ENCODE results near the gene SLC39A1.
A peak's percentile ranks its signal among the peaks of the same experiment; 100 is the strongest.

The SLC39A1 gene

GRCh38 chr1:153934746-153935145 is 28.6 kb downstream of the SLC39A1 start:
- no peak overlapping the region for H3K4me3 ChIP-seq (ENCODE audit: low read depth in 1 of 2, low read length in 2 of 2)
- peaks cover 58 to 87% of the 10 kb centered on the region in 2 donors for H3K36me3 ChIP-seq (ENCODE audit: control insufficient read depth in 1 of 2, insufficient read depth in 2 of 2, low read length in 2 of 2)
- no peaks in the 10 kb centered on the region for H3K27me3 ChIP-seq (ENCODE audit: low read depth, low read length)
- no peaks in the 10 kb centered on the region for H3K4me1 ChIP-seq (ENCODE audit: control insufficient read depth in 1 of 2, insufficient read depth in 2 of 2, low read length in 2 of 2)
- H3K27ac ChIP-seq (ENCODE audit: low read length) = no peak overlapping the region
- H3K9me3 ChIP-seq (ENCODE audit: control insufficient read depth in 1 of 2, low read length in 2 of 2) = no peaks in the 10 kb centered on the region

GRCh38 chr1:153933955-153934354 is 29.4 kb downstream of the SLC39A1 start:
- Histone ChIP-seq H3K4me1 (ENCODE audit: control insufficient read depth in 1 of 2, insufficient read depth in 2 of 2, low read length in 2 of 2) (peaks cover 0 to under 1% of the 10 kb centered on the region in 2 donors), H3K4me3 (ENCODE audit: low read depth in 1 of 2, low read length in 2 of 2) (no peak overlapping the region), H3K36me3 (ENCODE audit: control insufficient read depth in 1 of 2, insufficient read depth in 2 of 2, low read length in 2 of 2) (peaks cover 56 to 86% of the 10 kb centered on the region in 2 donors), H3K27me3 (ENCODE audit: low read depth, low read length) (no peaks in the 10 kb centered on the region), H3K27ac (ENCODE audit: low read length) (no peak overlapping the region), H3K9me3 (ENCODE audit: control insufficient read depth in 1 of 2, low read length in 2 of 2) (no peaks in the 10 kb centered on the region)

- H3K27ac ChIP-seq (ENCODE audit: low read length) = no peak overlapping the region
- no peak overlapping the region for H3K4me3 ChIP-seq (ENCODE audit: low read depth in 1 of 2, low read length in 2 of 2)
- H3K27me3 ChIP-seq (ENCODE audit: low read depth, low read length) = no peaks in the 10 kb centered on the region
- H3K9me3 ChIP-seq (ENCODE audit: control insufficient read depth in 1 of 2, low read length in 2 of 2) = no peaks in the 10 kb centered on the region
- H3K36me3 ChIP-seq (ENCODE audit: control insufficient read depth in 1 of 2, insufficient read depth in 2 of 2, low read length in 2 of 2) = peaks cover 56 to 89% of the 10 kb centered on the region in 2 donors
- H3K4me1 ChIP-seq (ENCODE audit: control insufficient read depth in 1 of 2, insufficient read depth in 2 of 2, low read length in 2 of 2) = peaks cover 0 to 4% of the 10 kb centered on the region in 2 donors
Observed at GRCh38 chr1:153933430-153933829, 29.9 kb downstream of the SLC39A1 start.

- Histone ChIP-seq H3K4me1 (ENCODE audit: control insufficient read depth in 1 of 2, insufficient read depth in 2 of 2, low read length in 2 of 2) (peaks cover 0 to 4% of the 10 kb centered on the region in 2 donors), H3K27me3 (ENCODE audit: low read depth, low read length) (no peaks in the 10 kb centered on the region), H3K36me3 (ENCODE audit: control insufficient read depth in 1 of 2, insufficient read depth in 2 of 2, low read length in 2 of 2) (peaks cover 51 to 87% of the 10 kb centered on the region in 2 donors), H3K4me3 (ENCODE audit: low read depth in 1 of 2, low read length in 2 of 2) (no peak overlapping the region), H3K27ac (ENCODE audit: low read length) (no peak overlapping the region), H3K9me3 (ENCODE audit: control insufficient read depth in 1 of 2, low read length in 2 of 2) (no peaks in the 10 kb centered on the region)
Observed at GRCh38 chr1:153932156-153933131, 30.9 kb downstream of the SLC39A1 start.

- peaks cover 31 to 65% of the 10 kb centered on the region in 2 donors for H3K36me3 ChIP-seq (ENCODE audit: control insufficient read depth in 1 of 2, insufficient read depth in 2 of 2, low read length in 2 of 2)
Observed at GRCh38 chr1:153929981-153930948, 33.1 kb downstream of the SLC39A1 start.

GRCh38 chr1:153929426-153929825 is 33.9 kb downstream of the SLC39A1 start:
- Histone ChIP-seq H3K9me3 (ENCODE audit: control insufficient read depth in 1 of 2, low read length in 2 of 2) (no peaks in the 10 kb centered on the region), H3K27ac (ENCODE audit: low read length) (no peak overlapping the region), H3K4me1 (ENCODE audit: control insufficient read depth in 1 of 2, insufficient read depth in 2 of 2, low read length in 2 of 2) (peaks cover 0 to 4% of the 10 kb centered on the region in 2 donors), H3K27me3 (ENCODE audit: low read depth, low read length) (no peaks in the 10 kb centered on the region), H3K36me3 (ENCODE audit: control insufficient read depth in 1 of 2, insufficient read depth in 2 of 2, low read length in 2 of 2) (peaks cover 26 to 56% of the 10 kb centered on the region in 2 donors), H3K4me3 (ENCODE audit: low read depth in 1 of 2, low read length in 2 of 2) (no peak overlapping the region)

More at GRCh38 chr1:153929981-153930948, 33.1 kb downstream of the SLC39A1 start:
- H3K27me3 ChIP-seq (ENCODE audit: low read depth, low read length) = no peaks in the 10 kb centered on the region
- no peaks in the 10 kb centered on the region for H3K9me3 ChIP-seq (ENCODE audit: control insufficient read depth in 1 of 2, low read length in 2 of 2)
- no peak overlapping the region for H3K4me3 ChIP-seq (ENCODE audit: low read depth in 1 of 2, low read length in 2 of 2)
- no peak overlapping the region for H3K27ac ChIP-seq (ENCODE audit: low read length)
- peaks cover 0 to 4% of the 10 kb centered on the region in 2 donors for H3K4me1 ChIP-seq (ENCODE audit: control insufficient read depth in 1 of 2, insufficient read depth in 2 of 2, low read length in 2 of 2)

GRCh38 chr1:153928791-153929341 is 34.5 kb downstream of the SLC39A1 start:
- H3K36me3 ChIP-seq (ENCODE audit: control insufficient read depth in 1 of 2, insufficient read depth in 2 of 2, low read length in 2 of 2) = peaks cover 22 to 51% of the 10 kb centered on the region in 2 donors
- H3K4me1 ChIP-seq (ENCODE audit: control insufficient read depth in 1 of 2, insufficient read depth in 2 of 2, low read length in 2 of 2) = peaks cover 1 to 8% of the 10 kb centered on the region in 2 donors
- H3K4me3 ChIP-seq (ENCODE audit: low read depth in 1 of 2, low read length in 2 of 2) = no peak overlapping the region
- no peaks in the 10 kb centered on the region for H3K9me3 ChIP-seq (ENCODE audit: control insufficient read depth in 1 of 2, low read length in 2 of 2)
- no peaks in the 10 kb centered on the region for H3K27me3 ChIP-seq (ENCODE audit: low read depth, low read length)
- no peak overlapping the region for H3K27ac ChIP-seq (ENCODE audit: low read length)

- no peak overlapping the region for H3K4me3 ChIP-seq (ENCODE audit: low read depth in 1 of 2, low read length in 2 of 2)
- no peaks in the 10 kb centered on the region for H3K9me3 ChIP-seq (ENCODE audit: control insufficient read depth in 1 of 2, low read length in 2 of 2)
- H3K4me1 ChIP-seq (ENCODE audit: control insufficient read depth in 1 of 2, insufficient read depth in 2 of 2, low read length in 2 of 2) = peaks cover 6 to 8% of the 10 kb centered on the region in 2 donors
- no peaks in the 10 kb centered on the region for H3K27me3 ChIP-seq (ENCODE audit: low read depth, low read length)
- H3K27ac ChIP-seq (ENCODE audit: low read length) = no peak overlapping the region
- peaks cover 19 to 45% of the 10 kb centered on the region in 2 donors for H3K36me3 ChIP-seq (ENCODE audit: control insufficient read depth in 1 of 2, insufficient read depth in 2 of 2, low read length in 2 of 2)
Observed at GRCh38 chr1:153928245-153928644, 35.1 kb downstream of the SLC39A1 start.

GRCh38 chr1:153926405-153926804 is 36.9 kb downstream of the SLC39A1 start:
- H3K36me3 ChIP-seq (ENCODE audit: control insufficient read depth in 1 of 2, insufficient read depth in 2 of 2, low read length in 2 of 2) = peaks cover 14 to 30% of the 10 kb centered on the region in 2 donors
- H3K4me1 ChIP-seq (ENCODE audit: control insufficient read depth in 1 of 2, insufficient read depth in 2 of 2, low read length in 2 of 2) = peaks cover 10% of the 10 kb centered on the region in 2 donors
- H3K9me3 ChIP-seq (ENCODE audit: control insufficient read depth in 1 of 2, low read length in 2 of 2) = no peaks in the 10 kb centered on the region
- no peak overlapping the region for H3K4me3 ChIP-seq (ENCODE audit: low read depth in 1 of 2, low read length in 2 of 2)
- no peak overlapping the region for H3K27ac ChIP-seq (ENCODE audit: low read length)
- H3K27me3 ChIP-seq (ENCODE audit: low read depth, low read length) = no peaks in the 10 kb centered on the region

- H3K4me1 ChIP-seq (ENCODE audit: control insufficient read depth in 1 of 2, insufficient read depth in 2 of 2, low read length in 2 of 2) = peaks cover 18 to 24% of the 10 kb centered on the region in 2 donors
- peak within 1 kb of the TSS; percentile 97 for H3K27ac ChIP-seq (ENCODE audit: low read length)
Observed at GRCh38 chr1:153922972-153923925, 40.1 kb downstream of the SLC39A1 start, which contains the start of gene GATAD2B. Gene GATAD2B (minus strand): TSS chr1:153922972. CDS start chr1:153828347, 94,625 bp downstream.

More at GRCh38 chr1:153922972-153923925, 40.1 kb downstream of the SLC39A1 start, which contains the start of gene GATAD2B:
- Histone ChIP-seq H3K9me3 (ENCODE audit: control insufficient read depth in 1 of 2, low read length in 2 of 2) (no peaks in the 10 kb centered on the region), H3K27me3 (ENCODE audit: low read depth, low read length) (no peaks in the 10 kb centered on the region), H3K36me3 (ENCODE audit: control insufficient read depth in 1 of 2, insufficient read depth in 2 of 2, low read length in 2 of 2) (peaks cover 0 to under 1% of the 10 kb centered on the region in 2 donors), H3K4me3 (ENCODE audit: low read depth in 1 of 2, low read length in 2 of 2) (peak within 1 kb of the TSS; percentile 84 to 91)
